HCT116 (cell line): Measurements from ENCODE around the gene CYP21A2.

Experiments used
- EZH2phosphoT487 ChIP-seq: fragments of 200-600 bp; IDR thresholded peaks from 2 replicates; pipeline ENCODE4 v1.6.1; 2018; ENCODE audit warnings: antibody characterized with exemption, borderline replicate concordance
- POLR2A ChIP-seq: IDR thresholded peaks from 2 replicates; pipeline ENCODE4 v1.7.0; 2011; ENCODE audit warnings: borderline replicate concordance; ENCODE audit not compliant: insufficient read depth, insufficient read length; ENCODE audit errors: extremely low read depth
- POLR2AphosphoS5 ChIP-seq: IDR thresholded peaks from 2 replicates; pipeline ENCODE4 v1.6.1; 2011; ENCODE audit warnings: mild to moderate bottlenecking, low read depth, low read length, moderate library complexity
- REST ChIP-seq: IDR thresholded peaks from 2 replicates; pipeline ENCODE4 v1.6.1; 2012; ENCODE audit warnings: low read depth
- TF ChIP-seq, protein P1 (sequence below), 3 experiments: fragments of 200-600 bp in 1 of 3; sonication (generic) in 1 of 3; IDR thresholded peaks in 2 of 3; conservative IDR thresholded peaks in 1 of 3; 2 replicates each; pipeline ENCODE4 v1.5.1; 2012 to 2017; ENCODE audit warnings: low read depth in 2 of 3, low read length in 2 of 3, antibody characterized with exemption in 1 of 3, borderline replicate concordance in 1 of 3, control low read depth in 1 of 3, mild to moderate bottlenecking in 1 of 3, mixed read lengths in 1 of 3, mixed run types in 1 of 3, moderate library complexity in 1 of 3; ENCODE audit not compliant: insufficient read depth in 1 of 3
- TF ChIP-seq, protein P2 (sequence below): IDR thresholded peaks from 2 replicates; pipeline ENCODE4 v1.6.1; 2012

DNA sequence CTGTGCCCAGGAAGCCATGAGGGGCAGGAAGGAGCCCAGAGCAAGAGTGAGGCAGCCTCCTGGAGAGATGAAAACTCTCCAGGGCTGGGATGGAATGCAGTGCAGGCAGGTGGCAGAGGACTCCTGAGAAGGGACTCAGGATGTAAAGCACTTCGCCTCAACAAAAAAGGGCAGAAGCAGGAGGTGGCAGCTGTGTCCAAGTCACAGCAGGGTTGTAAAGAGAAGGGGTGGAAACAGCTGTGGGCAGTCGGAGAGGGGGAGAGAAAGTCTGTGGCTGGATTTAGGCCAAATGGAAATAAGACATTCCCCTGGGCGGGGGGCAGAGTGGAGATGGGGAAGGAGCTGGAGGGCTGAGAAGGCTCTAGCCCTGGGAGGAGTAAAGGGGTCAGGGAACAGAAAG is 34.9 kb downstream of the CYP21A2 start:
- TF ChIP-seq, protein P1, sequence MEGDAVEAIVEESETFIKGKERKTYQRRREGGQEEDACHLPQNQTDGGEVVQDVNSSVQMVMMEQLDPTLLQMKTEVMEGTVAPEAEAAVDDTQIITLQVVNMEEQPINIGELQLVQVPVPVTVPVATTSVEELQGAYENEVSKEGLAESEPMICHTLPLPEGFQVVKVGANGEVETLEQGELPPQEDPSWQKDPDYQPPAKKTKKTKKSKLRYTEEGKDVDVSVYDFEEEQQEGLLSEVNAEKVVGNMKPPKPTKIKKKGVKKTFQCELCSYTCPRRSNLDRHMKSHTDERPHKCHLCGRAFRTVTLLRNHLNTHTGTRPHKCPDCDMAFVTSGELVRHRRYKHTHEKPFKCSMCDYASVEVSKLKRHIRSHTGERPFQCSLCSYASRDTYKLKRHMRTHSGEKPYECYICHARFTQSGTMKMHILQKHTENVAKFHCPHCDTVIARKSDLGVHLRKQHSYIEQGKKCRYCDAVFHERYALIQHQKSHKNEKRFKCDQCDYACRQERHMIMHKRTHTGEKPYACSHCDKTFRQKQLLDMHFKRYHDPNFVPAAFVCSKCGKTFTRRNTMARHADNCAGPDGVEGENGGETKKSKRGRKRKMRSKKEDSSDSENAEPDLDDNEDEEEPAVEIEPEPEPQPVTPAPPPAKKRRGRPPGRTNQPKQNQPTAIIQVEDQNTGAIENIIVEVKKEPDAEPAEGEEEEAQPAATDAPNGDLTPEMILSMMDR (IDR thresholded peaks at IDR 0.05 in 2 of 3, conservative IDR thresholded peaks at IDR 0.05 in 1 of 3; ENCODE audit: borderline replicate concordance in 1 of 3, insufficient read depth in 1 of 3, low read depth in 2 of 3, low read length in 2 of 3): no peak
- no peak for TF ChIP-seq POLR2A
- TF ChIP-seq, protein P2, sequence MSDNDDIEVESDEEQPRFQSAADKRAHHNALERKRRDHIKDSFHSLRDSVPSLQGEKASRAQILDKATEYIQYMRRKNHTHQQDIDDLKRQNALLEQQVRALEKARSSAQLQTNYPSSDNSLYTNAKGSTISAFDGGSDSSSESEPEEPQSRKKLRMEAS: no peak
- TF ChIP-seq REST: no peak
- no peak for TF ChIP-seq EZH2phosphoT487
- TF ChIP-seq POLR2AphosphoS5: no peak
